ENCODE measurements around the gene SLU7. TPM values are rescaled to one million over a fixed set of nuclear protein-coding genes. Genes with fewer than 3 reads are reported as not detected.

The SLU7 gene
- total and polyA plus RNA-seq, 2 of the 4 experiments (the other 2 are of a cell fraction): 15.9 to 34.2 TPM

GRCh38 chr5:160432196-160432595 is 13.3 kb upstream of the SLU7 start:
- Histone ChIP-seq H3K56ac (ENCODE audit: extremely low read depth, insufficient read depth, low read length) (no peak overlapping the region), H3K4me2 (ENCODE audit: low read depth, low read length) (no peak overlapping the region), H3K27ac (ENCODE audit: insufficient read depth, low read length) (no peak overlapping the region), H3K9ac (ENCODE audit: low read depth, low read length) (no peak overlapping the region), H2BK5ac (ENCODE audit: low read depth, low read length, poor library complexity, severe bottlenecking) (no peak overlapping the region), H3K14ac (replicated peaks; ENCODE audit: low read depth, low read length) (no peak overlapping the region), H4K91ac (ENCODE audit: insufficient read depth, low read depth, low read length) (no peak overlapping the region), H3K79me1 (ENCODE audit: low read depth in 1 of 2, low read length in 2 of 2) (0 out of 4 replicates have a peak, but pooled peaks cover 0 to 4% of the 10 kb centered on the region in 2 experiments), H3K4me1 (ENCODE audit: control insufficient read depth, insufficient read depth, low read length) (no peaks in the 10 kb centered on the region), H4K5ac (ENCODE audit: low read depth, low read length) (no peak overlapping the region), H4K8ac (ENCODE audit: low read depth in 2 of 2, low read length in 2 of 2) (no peak overlapping the region), H3K23ac (ENCODE audit: low read depth, low read length) (no peak overlapping the region), H2AK5ac (ENCODE audit: low read depth, low read length) (no peak overlapping the region), H2BK15ac (ENCODE audit: low read depth, low read length) (no peak overlapping the region), H2AFZ (replicated peaks; ENCODE audit: low read length, poor library complexity) (no peak overlapping the region), H2BK120ac (ENCODE audit: low read depth, low read length) (no peak overlapping the region), H3K18ac (ENCODE audit: low read depth, low read length) (no peak overlapping the region), H3K4ac (ENCODE audit: low read depth, low read length) (no peak overlapping the region), H4K20me1 (ENCODE audit: insufficient read depth, low read length) (no peaks in the 10 kb centered on the region), H3K9me3 (ENCODE audit: control insufficient read depth, insufficient read depth, low read length) (no peaks in the 10 kb centered on the region), H3K4me3 (ENCODE audit: insufficient read depth, low read depth, low read length) (no peak overlapping the region), H3K36me3 (ENCODE audit: control insufficient read depth, insufficient read depth, low read length) (peaks cover 5% of the 10 kb centered on the region), H3K9me1 (ENCODE audit: insufficient read depth, low read length) (no peaks in the 10 kb centered on the region), H2BK20ac (ENCODE audit: low read depth, low read length) (no peak overlapping the region), H3K27me3 (ENCODE audit: control insufficient read depth, insufficient read depth, low read length) (no peaks in the 10 kb centered on the region), H2AK9ac (replicated peaks; ENCODE audit: low read depth, low read length, poor library complexity) (no peak overlapping the region)
- ATAC-seq (ENCODE audit: low read depth) (no peak), DNase-seq (no peak)
- ChIA-PET CTCF (no interaction called here), POLR2A (ENCODE audit: unreplicated experiment) (no interaction called here)
- in situ Hi-C loops (cut with MboI; ENCODE audit: low sequenced_read_pairs): no loop called here
- dilution Hi-C loops (cut with HindIII; ENCODE audit: low sequenced_read_pairs, unreplicated experiment): no loop called here
- intact Hi-C loops (cut with micrococcal nuclease): loop anchor here (10.0 kb wide), 1 partner anchor 1113 kb away; the partner anchor contains the start of gene GABRB2
- no peak for TF ChIP-seq MAZ (IDR thresholded peaks at IDR 0.05; ENCODE audit: borderline replicate concordance, low read depth, low read length)
- no peak for TF ChIP-seq CHD1 (IDR thresholded peaks at IDR 0.05; ENCODE audit: low read depth, low read length)
- TF ChIP-seq ELK1 (IDR thresholded peaks at IDR 0.05; ENCODE audit: borderline replicate concordance, low read depth, low read length): no peak
- TF ChIP-seq RAD21 (IDR thresholded peaks at IDR 0.05; ENCODE audit: low read length): no peak
- TF ChIP-seq MXI1 (IDR thresholded peaks at IDR 0.05; ENCODE audit: borderline replicate concordance, low read depth, low read length): no peak
- no peak for TF ChIP-seq SMC3 (IDR thresholded peaks at IDR 0.05; ENCODE audit: low read depth, low read length)
- TF ChIP-seq FOS (IDR thresholded peaks at IDR 0.05; ENCODE audit: low read depth, low read length): no peak
- TF ChIP-seq RCOR1 (IDR thresholded peaks at IDR 0.05; ENCODE audit: insufficient replicate concordance, low read length): no peak
- no peak for TF ChIP-seq BHLHE40 (IDR thresholded peaks at IDR 0.05; ENCODE audit: low read depth, low read length)
- TF ChIP-seq USF2 (IDR thresholded peaks at IDR 0.05; ENCODE audit: low read depth, low read length): no peak
- TF ChIP-seq CTCF (conservative IDR thresholded peaks at IDR 0.05; ENCODE audit: low read depth, low read length): no peak
- TF ChIP-seq RFX5 (IDR thresholded peaks at IDR 0.05; ENCODE audit: low read depth, low read length): no peak
- WGBS, 2 experiments (ENCODE audit: extremely low coverage in 2 of 2, insufficient read length in 1 of 2): 100% methylated on average over 2 of the region's 4 CpGs; no CpG with 5 or more reads in 1 of the 2 experiments
- no TSS peak for BruUV-seq (replicated peaks)

Measured in IMR-90 (cell line).